Activated gamma-delta T cell (primary cell): ENCODE data around the gene ADA.
"Not testable (repeated sequence)": the region's sequence is repeated elsewhere in the genome, so short reads cannot be mapped to it uniquely, and the experiment has no call there.

ENCODE experiments used
- DNase-seq: peaks from one replicate; lab custom pipeline; 2025; lab: John Stamatoyannopoulos, UW

ADA gene

DNA sequence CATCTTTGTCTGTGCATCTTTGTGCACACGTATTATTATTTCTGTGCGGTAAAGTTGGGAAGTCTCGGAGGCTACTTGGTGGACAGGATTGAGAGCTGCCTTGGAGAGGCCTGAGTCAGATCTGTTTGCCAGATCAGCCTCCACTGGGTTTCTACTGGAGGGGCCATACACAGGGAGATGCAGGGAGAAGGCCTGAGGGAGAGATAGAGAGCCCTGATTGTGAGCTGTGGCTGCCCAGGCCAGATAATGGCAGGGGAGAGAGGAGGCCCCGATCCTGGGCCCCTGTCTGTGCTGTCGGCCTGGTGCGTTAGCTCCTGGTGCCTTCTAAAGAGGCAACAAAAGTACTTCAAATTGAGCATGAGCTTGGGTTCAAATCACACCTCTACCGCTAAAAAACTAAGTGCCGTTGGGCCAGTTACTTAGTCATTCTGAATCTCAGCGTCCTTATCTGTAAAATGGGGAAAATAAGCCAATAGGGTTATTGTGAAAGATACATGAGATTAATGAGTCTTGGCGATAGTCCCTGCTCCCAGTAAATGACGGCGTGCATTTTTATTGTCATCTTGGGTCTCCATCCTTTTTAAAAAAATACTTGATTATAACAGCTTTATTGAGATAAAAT, 27.6 kb upstream of the ADA start:
- DNase-seq, result no peak

DNA sequence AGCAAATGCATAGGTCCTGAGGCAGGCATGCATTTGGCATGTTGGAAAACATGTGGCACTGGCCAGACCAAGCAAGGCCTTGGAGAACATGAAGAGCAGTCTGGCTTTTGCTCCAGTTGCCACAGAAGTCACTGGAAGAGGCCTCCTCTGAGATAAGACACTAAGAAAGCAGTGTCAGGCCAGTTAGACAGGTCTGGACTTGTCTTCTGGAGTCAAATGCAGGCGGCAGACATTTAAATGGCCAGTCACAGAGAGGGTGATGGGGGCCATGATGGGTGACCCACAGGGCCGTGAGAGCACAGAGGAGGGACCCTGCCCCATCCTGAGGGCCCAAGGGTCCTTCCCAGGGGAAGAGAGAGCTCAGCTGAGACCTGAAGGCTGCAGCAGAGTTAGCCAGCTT, 26.7 kb upstream of the ADA start:
- no peak for DNase-seq

GRCh38 chr20:44672318-44672902, 20.9 kb upstream of the ADA start:
- DNase-seq, result not testable (repeated sequence)

- not testable (repeated sequence) for DNase-seq
These were observed 20.0 kb upstream of the ADA start for GRCh38 chr20:44671541-44671940.

DNA sequence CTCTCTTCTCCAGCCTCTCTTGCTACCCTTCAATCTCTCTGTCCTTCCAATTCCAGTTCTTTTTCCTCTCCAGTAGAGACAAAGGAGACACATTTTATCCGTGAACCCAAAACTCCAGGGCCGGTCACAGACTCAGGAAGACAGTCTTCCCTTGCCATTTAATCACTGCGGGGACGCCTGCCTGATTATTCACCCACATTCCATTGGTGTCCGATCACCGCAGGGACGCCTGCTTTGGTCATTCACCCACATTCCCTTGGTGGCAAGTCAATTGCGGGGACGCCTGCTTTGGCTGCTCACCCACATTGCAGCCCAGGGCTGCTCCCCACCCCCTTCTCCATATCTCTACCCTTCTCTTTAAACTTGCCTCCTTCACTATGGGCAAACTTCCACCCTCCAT, 19.4 kb upstream of the ADA start:
- not testable (repeated sequence) for DNase-seq

DNA sequence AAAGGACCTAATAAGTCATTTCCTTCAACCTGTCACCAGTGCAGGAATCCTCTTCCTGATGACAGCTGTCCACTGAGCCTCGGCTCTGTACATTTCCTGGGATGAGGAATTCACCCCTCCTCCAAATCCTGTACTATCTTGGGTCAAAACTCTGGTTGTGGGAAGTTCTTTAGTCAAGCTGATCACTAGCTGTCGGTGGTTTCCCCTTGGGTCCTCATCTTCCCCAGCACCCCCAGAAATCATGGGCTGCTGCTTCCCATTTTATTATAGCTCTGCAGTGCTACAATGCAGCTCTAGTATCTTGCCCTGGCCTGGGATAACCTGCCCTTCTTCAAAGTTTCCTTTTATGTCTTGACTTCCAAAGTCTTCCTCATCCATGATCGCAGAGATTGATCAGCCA, 14.6 kb upstream of the ADA start:
- no peak for DNase-seq

GRCh38 chr20:44664131-44664530, 12.6 kb upstream of the ADA start:
- DNase-seq, result no peak

- no peak for DNase-seq
These were observed 10.8 kb upstream of the ADA start for GRCh38 chr20:44662261-44662660.

GRCh38 chr20:44660581-44660980, 9.1 kb upstream of the ADA start:
- no peak for DNase-seq

DNA sequence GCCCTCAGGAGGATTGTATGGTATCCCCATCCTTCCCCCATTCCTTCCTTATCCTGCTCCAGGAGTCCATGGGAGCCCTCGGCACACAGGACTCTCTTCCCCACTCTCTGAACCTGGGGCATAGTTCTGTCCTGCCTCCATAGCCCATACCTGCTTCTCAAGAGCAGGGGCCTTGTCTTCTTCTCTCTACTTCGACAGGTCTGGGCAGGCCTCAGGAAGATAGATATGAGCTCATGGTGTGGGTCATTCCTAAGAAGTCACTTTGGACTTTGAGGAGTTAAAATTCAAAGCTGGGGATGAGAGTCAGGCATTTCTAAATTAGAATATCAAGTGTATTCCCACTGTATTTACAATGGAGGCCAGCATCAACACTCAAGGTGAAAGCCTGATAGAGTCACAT, 8.4 kb upstream of the ADA start:
- DNase-seq, result no peak

GRCh38 chr20:44658810-44659209, 7.3 kb upstream of the ADA start:
- no peak for DNase-seq

DNA sequence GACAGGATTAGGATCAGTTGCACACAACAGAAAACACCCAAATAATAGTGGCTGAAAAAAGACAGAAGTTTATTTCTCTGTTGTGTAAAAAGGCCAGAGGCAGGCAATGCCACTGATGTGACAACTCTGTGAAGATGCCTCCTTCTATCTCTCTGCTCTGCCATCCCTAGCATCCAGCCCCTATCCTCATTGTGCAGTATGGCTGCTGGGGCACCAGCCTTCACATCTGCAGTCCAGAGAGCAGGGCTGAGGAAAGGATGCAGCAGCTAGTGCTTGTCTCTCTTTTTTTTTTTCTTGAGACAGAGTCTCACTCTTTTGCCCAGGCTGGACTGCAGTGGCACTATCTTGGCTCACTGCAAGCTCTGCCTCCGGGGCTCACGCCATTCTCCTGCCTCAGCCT, 6.4 kb upstream of the ADA start:
- DNase-seq, result no peak

- DNase-seq, result no peak
These were observed 4.9 kb upstream of the ADA start for GRCh38 chr20:44656448-44656847.

DNA sequence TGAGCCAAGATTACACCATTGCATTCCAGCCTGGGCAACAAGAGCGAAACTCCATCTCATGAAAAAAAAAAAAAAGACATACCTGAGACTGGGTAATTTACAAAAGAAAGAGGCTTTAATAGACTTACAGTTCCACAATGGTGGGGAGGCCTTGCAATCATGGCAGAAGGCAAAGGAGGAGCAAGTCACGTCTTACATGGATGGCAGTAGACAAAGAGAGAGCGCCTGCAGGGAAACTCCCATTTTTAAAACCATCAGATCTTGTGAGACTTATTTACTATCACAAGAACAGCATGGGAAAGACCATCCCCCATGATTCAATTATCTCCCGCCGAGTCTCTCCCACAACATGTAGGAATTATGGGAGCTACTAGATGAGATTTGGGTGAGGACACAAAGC, 2.7 kb upstream of the ADA start:
- DNase-seq, result not testable (repeated sequence)

- no peak for DNase-seq
These were observed 2.0 kb upstream of the ADA start for GRCh38 chr20:44653546-44653945.

GRCh38 chr20:44651434-44651683, 140 bp downstream of the ADA start:
- DNase-seq, result no peak

DNA sequence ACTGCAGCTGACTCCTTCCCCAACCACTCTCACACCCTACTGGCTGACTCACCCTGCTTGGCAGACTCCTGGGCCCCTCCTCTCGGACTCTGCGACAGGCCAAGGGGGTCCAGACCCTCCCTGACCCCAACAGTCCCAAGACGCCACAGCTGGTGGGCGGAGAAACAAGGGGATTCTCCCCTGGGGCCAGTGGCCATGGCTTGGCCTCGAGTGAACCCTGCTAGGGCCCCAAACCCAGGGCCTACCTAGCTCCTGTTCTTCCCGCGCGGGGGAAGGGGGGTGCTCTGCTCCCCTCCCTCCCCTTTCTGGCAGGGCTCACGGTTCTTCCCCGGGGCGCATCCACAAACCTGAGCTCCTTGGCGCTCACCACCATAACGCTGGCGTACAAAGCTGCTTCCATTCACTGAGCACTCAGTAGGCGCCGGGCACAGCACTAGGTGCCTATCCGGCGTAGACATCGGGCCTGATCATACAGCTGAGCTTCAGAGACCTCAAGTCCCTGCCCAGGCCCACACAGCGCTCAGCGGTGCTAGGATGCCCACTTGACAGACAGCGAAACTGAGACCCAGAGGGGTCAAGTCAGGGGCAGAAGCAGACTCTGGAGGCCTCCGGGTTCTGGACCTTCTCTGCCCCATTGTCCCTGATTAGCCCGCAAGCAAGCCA, 597 bp downstream of the ADA start:
- DNase-seq, result no peak

DNA sequence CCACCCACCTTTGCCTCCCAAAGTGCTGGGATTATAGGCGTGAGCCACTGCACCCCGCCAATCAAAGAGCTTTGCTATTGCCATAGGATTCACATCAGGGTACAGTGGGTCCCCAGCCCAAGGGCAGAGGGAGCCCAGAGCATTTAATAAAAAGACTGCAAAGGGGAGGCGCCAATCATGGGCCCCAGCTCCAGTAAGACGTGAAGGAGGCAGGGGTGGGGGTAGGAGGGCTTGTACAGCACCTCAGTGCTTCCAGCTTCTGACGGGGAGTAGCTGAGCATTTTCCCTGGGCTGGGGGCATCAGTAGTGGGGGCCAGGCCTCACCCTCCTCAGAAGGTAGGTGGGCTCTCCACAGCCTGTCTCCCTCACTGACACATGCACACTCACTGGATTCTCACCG, 1.5 kb downstream of the ADA start:
- no peak for DNase-seq

DNA sequence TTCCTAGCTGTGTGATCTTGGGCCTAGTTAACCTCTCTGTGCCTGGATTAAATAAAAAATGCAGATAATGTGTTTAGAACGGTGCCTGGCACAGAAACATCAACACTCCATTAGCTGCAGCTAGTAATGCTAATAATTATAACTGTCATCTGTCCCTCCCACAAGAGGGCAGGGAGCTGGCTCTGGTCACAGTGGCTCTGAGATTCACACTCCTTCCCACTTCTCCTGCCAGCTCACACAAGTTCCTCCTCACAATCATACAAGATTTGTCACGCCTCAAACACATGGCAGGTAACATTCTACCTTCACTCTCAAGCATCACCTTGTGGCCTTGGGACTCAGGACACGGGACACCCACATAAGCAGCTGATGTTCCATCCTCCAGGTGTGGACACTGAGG, 2.4 kb downstream of the ADA start:
- no peak for DNase-seq

DNA sequence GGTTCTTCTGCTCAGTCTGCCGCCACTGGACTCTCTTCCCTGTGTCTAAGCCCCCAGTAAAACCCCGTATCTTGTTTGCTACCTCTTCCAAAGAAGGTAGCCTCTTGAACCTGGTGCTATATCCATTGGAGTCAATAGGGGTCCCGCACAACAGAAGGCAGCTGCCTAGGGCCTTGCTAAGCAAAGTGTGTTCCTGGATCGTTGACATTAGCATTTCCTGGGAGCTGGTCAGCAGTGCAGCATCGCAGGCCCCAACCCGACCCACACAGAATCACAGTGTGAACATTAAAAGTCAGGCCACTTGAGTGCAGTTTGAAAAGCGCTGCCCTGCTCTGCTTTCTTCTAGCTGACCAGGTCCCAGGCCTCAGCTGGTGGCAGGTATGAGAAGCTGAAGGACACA, 2.9 kb downstream of the ADA start:
- DNase-seq, result no peak

GRCh38 chr20:44648068-44648467, 3.4 kb downstream of the ADA start:
- DNase-seq, result no peak

- no peak for DNase-seq
These were observed 4.7 kb downstream of the ADA start for GRCh38 chr20:44646641-44647274.

DNA sequence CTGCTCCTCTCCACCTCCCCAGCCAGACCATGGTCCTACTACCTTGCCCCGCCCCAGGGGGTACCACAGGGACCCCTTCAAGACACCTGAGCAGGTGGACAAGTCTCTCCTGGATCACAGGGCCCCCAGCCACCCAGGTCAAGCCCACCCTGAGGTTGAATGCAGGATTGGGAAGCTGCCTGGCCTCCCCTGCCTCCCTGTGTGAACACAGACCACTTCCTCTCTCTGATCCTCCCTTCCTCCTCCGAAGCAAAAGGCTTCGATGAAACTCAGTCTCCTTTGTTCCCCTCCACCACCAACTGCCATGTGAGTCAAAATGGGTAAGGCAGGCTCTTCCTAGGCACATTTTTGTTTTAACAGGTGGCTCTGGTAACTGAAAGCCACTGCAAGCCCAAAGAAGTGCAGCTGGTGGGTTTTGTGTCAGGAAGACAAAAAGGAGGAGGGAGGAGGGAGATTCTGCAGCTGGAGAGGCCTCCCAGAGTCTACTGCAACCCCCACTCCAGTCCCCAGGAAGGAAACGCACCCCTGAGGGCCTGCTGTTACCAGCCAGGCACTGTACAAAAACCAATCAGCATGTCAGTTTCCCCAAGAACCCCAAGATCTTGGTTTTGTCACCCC, 5.4 kb downstream of the ADA start:
- no peak for DNase-seq
